HG02610 (cell line): ENCODE data around the gene FGF3.

Experiments
- ATAC-seq: cut with Tn5 transposase; IDR thresholded peaks from one replicate; pipeline ENCODE4 v1.9.1; 2021; ENCODE audit warnings: mild to moderate bottlenecking, moderate library complexity; ENCODE audit not compliant: unreplicated experiment

Gene FGF3

DNA sequence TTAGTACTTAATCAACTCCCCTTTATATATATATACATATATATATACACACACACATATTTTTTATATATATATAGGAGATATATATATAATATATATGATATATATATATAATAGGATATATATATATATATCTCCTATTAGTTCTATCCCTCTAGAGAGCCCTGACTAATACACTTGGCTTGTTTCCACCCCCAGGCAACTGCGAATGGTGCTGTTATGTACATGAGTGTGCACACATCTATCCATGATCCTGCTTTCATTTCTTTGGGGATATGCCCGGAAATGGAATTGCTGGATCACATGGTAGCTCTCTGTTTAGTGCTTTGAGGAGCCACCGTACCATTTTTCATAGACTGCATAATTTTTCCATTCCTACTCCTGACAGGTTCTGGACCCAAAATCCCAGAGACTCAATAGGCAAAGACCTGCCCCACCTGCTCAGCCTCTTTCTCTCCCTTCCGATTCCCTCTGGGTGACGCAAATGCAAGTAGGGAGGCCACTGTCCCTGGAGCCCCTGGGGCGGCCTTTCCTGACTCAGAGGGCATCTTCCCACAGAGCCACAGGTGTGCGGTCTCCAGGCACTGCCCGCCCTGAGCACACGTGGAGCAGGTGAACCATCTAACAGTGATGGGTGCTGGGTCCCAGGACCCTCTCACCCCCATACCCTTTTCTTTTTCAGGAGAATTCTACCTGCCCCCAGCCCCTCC, 12.0 kb downstream of the FGF3 start:
- no peak for ATAC-seq

DNA sequence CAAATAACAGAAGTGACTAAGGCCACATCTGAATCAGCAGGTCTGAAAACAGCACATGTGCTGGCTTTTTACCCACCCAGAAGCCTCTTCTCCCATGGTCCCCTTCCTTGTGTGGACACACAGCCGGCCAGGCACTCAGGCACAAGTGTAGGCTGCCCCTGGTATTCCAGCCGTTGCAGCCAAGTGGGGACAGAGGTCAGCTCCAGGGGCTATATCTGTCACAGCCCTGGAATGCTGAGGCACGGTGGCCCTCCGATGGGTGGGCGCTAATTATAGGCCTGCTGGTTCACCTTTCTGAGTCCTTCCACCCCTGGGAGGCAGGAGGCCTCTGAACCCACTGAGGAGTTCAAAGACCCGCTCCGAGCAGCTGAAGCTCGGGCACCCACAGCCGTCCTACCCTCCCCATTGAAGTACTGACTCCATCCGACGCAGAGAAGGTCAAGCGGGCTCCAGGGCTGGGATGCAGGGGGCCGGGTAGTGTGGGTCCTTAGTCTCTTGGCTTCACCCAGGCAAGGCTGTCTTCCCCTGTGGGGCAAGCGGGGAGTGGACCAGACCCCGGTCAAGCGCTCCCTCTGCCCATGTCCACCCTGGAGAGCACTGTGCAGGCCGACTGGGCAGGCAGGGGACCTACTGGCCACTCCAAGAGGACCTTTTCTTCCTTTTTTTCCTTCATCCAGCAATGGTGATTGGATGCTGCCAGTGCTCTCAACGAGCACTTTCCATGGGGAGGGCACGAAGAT, 14.3 kb downstream of the FGF3 start:
- ATAC-seq, result no peak

DNA sequence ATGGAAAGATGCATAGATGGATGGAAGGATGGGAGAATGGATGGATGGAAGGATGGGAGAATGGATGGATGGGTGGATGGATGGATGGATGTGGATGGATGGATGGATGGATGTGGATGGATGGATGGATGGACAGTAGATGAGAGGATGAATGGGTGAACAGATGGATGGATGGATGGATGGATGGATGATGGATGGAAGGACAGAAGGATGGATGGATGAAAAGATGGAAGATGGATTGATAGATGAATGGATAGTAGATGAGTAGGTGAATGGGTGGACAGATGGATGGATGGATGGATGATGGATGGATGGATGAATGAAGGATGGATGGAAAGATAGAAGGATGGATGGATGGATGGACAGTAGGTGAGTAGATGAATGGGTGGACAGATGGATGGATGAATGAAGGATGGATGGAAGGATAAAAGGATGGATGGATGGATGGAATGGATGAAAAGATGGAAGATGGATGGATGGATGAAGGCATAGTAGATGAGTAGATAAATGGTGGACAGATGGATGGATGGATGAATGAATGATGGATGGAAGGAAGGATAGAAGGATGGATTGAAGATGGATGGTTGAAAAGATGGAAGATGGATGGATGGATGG, 15.5 kb downstream of the FGF3 start:
- ATAC-seq, result no peak

GRCh38 chr11:69803022-69803421, 16.2 kb downstream of the FGF3 start:
- no peak for ATAC-seq

DNA sequence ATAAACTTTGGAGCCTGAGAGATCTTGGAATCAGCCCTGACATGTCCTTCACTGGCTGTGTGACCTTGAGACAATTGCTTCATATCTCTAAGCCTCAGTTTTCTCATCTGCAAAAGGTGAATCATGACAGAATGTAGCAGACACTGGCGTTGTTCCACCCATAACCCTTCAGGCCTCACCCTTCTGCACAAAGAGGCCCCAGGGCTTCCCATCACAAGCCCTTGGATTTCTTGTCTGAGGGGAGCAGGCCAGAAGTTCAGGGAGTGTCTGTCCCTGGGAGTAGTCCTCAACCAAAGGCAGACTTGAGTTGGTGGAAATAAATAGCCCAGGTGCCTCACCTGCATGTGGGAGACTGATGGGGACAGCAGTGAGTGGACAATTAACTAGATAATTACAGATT, 16.6 kb downstream of the FGF3 start:
- no peak for ATAC-seq

- no peak for ATAC-seq
These were observed 17.5 kb downstream of the FGF3 start for GRCh38 chr11:69801513-69802335.

GRCh38 chr11:69800278-69800677, 18.9 kb downstream of the FGF3 start:
- ATAC-seq, result no peak

- no peak for ATAC-seq
These were observed 19.6 kb downstream of the FGF3 start for GRCh38 chr11:69799582-69799981.

- no peak for ATAC-seq
These were observed 20.1 kb downstream of the FGF3 start for GRCh38 chr11:69799097-69799496.

DNA sequence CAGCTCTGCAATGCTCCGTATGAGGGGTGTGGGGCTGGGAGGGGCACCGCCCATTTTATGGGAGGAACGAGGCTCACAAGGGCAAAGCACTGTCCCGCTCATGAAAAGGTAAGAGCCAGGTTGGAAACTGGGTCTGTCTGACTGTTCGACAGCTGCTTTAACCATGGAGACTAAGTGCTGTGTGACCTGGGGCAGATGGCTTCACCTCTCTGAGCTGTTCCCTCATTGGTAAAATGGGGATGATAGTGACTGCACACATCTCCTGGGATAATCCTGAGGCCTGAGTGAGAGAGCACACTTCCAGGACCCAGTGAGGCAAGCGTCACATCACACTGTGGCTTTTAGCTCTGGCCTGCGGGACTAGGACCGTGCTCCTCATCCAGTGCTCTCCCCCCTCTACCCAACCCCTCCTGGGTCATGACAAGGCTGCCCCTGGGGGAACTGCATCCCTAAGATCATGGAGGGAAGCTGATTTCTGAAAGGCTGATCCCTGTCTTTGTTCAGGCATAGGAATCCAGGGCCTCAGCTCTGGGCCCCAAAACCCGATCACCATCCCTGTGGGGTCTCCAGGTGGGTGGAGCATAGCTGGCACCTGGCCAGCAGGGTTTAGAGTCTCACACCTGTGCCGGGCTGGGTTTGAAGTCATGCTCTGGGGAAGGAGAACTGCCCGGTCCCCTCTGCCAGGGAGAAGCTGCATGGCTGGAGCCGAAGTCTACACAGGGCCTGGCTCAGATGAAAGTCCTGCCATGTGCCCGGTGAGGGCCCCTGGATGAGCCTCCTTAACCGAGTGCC, 21.3 kb downstream of the FGF3 start:
- ATAC-seq, result no peak

GRCh38 chr11:69797156-69797555, 22.1 kb downstream of the FGF3 start:
- no peak for ATAC-seq

GRCh38 chr11:69796063-69796462, 23.2 kb downstream of the FGF3 start:
- no peak for ATAC-seq

DNA sequence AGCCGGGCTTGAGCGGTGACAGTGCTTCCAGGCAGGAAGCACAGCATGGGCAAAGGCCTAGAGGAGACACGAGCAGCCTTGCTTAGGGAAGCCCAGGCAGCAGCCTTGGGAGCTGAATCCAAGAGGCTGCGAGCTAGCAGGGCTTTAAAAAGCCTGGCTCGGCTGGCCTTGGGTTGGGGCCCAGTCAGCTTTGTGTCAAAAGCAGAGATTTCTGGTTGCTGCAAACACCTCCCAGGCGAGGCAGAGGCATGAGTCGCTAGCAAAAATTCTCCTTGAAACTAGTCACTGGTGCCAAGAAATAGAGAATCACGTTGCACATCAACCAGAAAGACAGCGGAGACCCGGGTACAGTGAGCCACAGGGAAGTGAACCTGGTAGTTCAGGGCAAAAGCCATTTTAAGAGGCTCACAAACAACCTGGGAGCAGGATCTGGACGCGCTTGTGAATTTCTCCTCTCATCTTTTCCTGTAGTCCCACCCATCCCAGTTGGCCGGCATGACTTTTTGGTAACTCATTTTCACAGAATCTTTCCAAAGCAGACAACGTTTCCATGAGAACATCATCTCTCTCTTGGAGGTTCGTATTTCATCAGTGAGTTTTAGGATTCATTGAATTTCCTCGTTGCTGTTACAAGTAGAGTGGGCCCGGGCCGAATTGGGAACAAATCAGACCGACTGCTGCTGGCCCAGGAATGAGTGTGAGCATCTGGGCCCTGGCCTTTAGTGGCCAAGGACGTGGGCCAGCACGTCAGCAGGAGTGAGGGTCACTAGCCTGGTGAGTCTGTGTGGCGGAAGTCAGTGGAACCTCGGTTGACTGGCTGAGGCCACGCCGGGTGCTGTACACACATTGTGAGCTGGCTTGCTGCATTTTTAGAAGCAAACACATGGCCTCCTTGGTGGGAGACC, 27.7 kb downstream of the FGF3 start:
- no peak for ATAC-seq

DNA sequence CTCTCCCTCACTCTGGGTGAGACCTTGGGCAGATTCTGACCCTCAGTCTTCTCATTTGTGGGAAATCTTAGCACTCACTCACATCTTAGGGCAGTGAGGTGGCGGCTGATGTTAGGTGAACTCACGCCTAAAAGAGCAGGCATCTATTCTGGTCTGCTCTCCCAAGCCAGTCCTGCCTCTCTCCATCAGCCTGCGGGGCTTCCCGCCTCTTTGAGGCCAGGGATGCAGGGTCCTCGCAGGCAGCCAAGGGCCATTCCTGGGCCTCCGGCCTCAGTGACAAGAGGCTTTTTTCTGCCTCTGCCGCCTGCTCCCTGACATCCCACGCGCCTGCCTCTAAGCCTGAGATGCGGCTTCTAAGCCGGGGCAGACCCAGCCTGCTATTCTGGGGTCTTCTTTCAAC, 30.3 kb downstream of the FGF3 start:
- ATAC-seq, result no peak

GRCh38 chr11:69787906-69788305, 31.3 kb downstream of the FGF3 start:
- no peak for ATAC-seq

GRCh38 chr11:69787457-69787856, 31.8 kb downstream of the FGF3 start:
- ATAC-seq, result no peak

GRCh38 chr11:69781241-69781640, 38.0 kb downstream of the FGF3 start:
- no peak for ATAC-seq

- no peak for ATAC-seq
These were observed 40.8 kb downstream of the FGF3 start for GRCh38 chr11:69778373-69778772.

GRCh38 chr11:69775163-69775755, 44.0 kb downstream of the FGF3 start, which contains the start of gene FGF4:
FGF4 (minus strand) TSS chr11:69775341; CDS start chr11:69775084, 257 bp downstream.
- no peak for ATAC-seq
